Liver (tissue), 9 donors: Measurements from ENCODE around the gene TESPA1. TPM values are rescaled to one million over a fixed set of nuclear protein-coding genes. Genes with fewer than 3 reads are reported as not detected.

ENCODE experiments used
- DNase-seq: peaks from one replicate; pipeline ENCODE4 v3.0.0-alpha.2; 2017; ENCODE audit warnings: low spot score
- H3K27ac ChIP-seq, 2 donors: one replicate each; pipeline ENCODE4 v1.7.0; 2013; ENCODE audit warnings: inconsistent platforms in 2 of 2, low read length in 2 of 2, control low read depth in 1 of 2, low read depth in 1 of 2, mild to moderate bottlenecking in 1 of 2
- H3K27me3 ChIP-seq, 4 donors: one replicate each; pipeline versions ENCODE4 v1.6.1 to v1.7.0; 2013; ENCODE audit warnings: low read length in 3 of 4, inconsistent platforms in 1 of 4, mild to moderate bottlenecking in 1 of 4, moderate library complexity in 1 of 4; ENCODE audit not compliant: control insufficient read depth in 4 of 4, insufficient read depth in 4 of 4
- H3K36me3 ChIP-seq, 4 donors: one replicate each; pipeline versions ENCODE4 v1.6.1 to v1.7.0; 2013; ENCODE audit warnings: low read length in 3 of 4, mild to moderate bottlenecking in 3 of 4, low read depth in 1 of 4, moderate library complexity in 1 of 4; ENCODE audit not compliant: control insufficient read depth in 4 of 4, insufficient read depth in 3 of 4
- H3K4me1 ChIP-seq, 4 donors: one replicate each; pipeline versions ENCODE4 v1.6.1 to v1.7.0; 2013; ENCODE audit warnings: low read length in 3 of 4, mild to moderate bottlenecking in 3 of 4, moderate library complexity in 1 of 4; ENCODE audit not compliant: control insufficient read depth in 4 of 4, insufficient read depth in 4 of 4
- H3K4me3 ChIP-seq, 3 donors: one replicate each; pipeline versions ENCODE4 v1.6.1 to v1.7.0; 2013; ENCODE audit warnings: low read length in 3 of 3, control low read depth in 1 of 3, low read depth in 1 of 3, mild to moderate bottlenecking in 1 of 3
- H3K9ac ChIP-seq, 2 donors: one replicate each; pipeline ENCODE4 v1.7.0; 2013; ENCODE audit warnings: low read length in 2 of 2, mild to moderate bottlenecking in 2 of 2, moderate library complexity in 2 of 2, control low read depth in 1 of 2, low read depth in 1 of 2
- H3K9me3 ChIP-seq, 4 donors: one replicate each; pipeline versions ENCODE4 v1.6.1 to v1.7.0; 2013; ENCODE audit warnings: low read length in 3 of 4; ENCODE audit not compliant: control insufficient read depth in 4 of 4
- ATF3 ChIP-seq: IDR thresholded peaks from 2 replicates; pipeline ENCODE4 v1.6.1; 2016; ENCODE audit warnings: antibody characterized with exemption
- CTCF ChIP-seq: fragments of 150-350 bp; IDR thresholded peaks from 2 replicates; pipeline ENCODE4 v1.5.1; 2017; ENCODE audit warnings: improper control_type of control experiment, low read depth, low read length; ENCODE audit not compliant: missing input control
- EGR1 ChIP-seq, 2 donors: IDR thresholded peaks; 2 replicates each; pipeline ENCODE4 v1.6.1; 2016 to 2018; ENCODE audit warnings: antibody characterized with exemption in 2 of 2, low read depth in 2 of 2
- FOXA1 ChIP-seq: IDR thresholded peaks from 2 replicates; pipeline ENCODE4 v1.6.1; 2016; ENCODE audit warnings: antibody characterized with exemption
- FOXA2 ChIP-seq: IDR thresholded peaks from 2 replicates; pipeline ENCODE4 v1.6.1; 2016; ENCODE audit warnings: antibody characterized with exemption
- GABPA ChIP-seq, 2 donors: IDR thresholded peaks in 1 of 2; conservative IDR thresholded peaks in 1 of 2; 2 replicates each; pipeline ENCODE4 v1.6.1; 2016; ENCODE audit warnings: antibody characterized with exemption in 2 of 2, mild to moderate bottlenecking in 1 of 2, moderate library complexity in 1 of 2
- HNF4A ChIP-seq, 2 donors: conservative IDR thresholded peaks; 2 replicates each; pipeline ENCODE4 v1.6.1; 2016; ENCODE audit warnings: antibody characterized with exemption in 2 of 2, mild to moderate bottlenecking in 2 of 2
- HNF4G ChIP-seq: IDR thresholded peaks from 2 replicates; pipeline ENCODE4 v1.6.1; 2016; ENCODE audit warnings: antibody characterized with exemption
- JUND ChIP-seq, 2 donors: IDR thresholded peaks; 2 replicates each; pipeline ENCODE4 v1.6.1; 2016; ENCODE audit warnings: antibody characterized with exemption in 2 of 2
- MAX ChIP-seq: IDR thresholded peaks from 2 replicates; pipeline ENCODE4 v1.6.1; 2016; ENCODE audit warnings: antibody characterized with exemption
- NR2F2 ChIP-seq: IDR thresholded peaks from 2 replicates; pipeline ENCODE4 v1.6.1; 2016; ENCODE audit warnings: antibody characterized with exemption
- RAD21 ChIP-seq, 2 donors: IDR thresholded peaks; 2 replicates each; pipeline ENCODE4 v1.6.1; 2016; ENCODE audit warnings: antibody characterized with exemption in 2 of 2, mild to moderate bottlenecking in 2 of 2
- REST ChIP-seq: IDR thresholded peaks from 2 replicates; pipeline ENCODE4 v1.6.1; 2016; ENCODE audit warnings: antibody characterized with exemption, mild to moderate bottlenecking
- RXRA ChIP-seq, 2 donors: IDR thresholded peaks; 2 replicates each; pipeline ENCODE4 v1.6.1; 2017 to 2018; ENCODE audit warnings: antibody characterized with exemption in 2 of 2, mild to moderate bottlenecking in 1 of 2
- SP1 ChIP-seq: IDR thresholded peaks from 2 replicates; pipeline ENCODE4 v1.6.1; 2018; ENCODE audit warnings: antibody characterized with exemption, mild to moderate bottlenecking
- TAF1 ChIP-seq: conservative IDR thresholded peaks from 2 replicates; pipeline ENCODE4 v1.6.1; 2016; ENCODE audit warnings: antibody characterized with exemption, mild to moderate bottlenecking
- YY1 ChIP-seq: IDR thresholded peaks from 2 replicates; pipeline ENCODE4 v1.6.1; 2016; ENCODE audit warnings: antibody characterized with exemption, mild to moderate bottlenecking
- ZBTB33 ChIP-seq: IDR thresholded peaks from 2 replicates; pipeline ENCODE4 v1.6.1; 2016; ENCODE audit warnings: antibody characterized with exemption
- WGBS: extraction: QIAGEN DNeasy Blood & Tissue Kit; methylation state at CpG from one replicate; pipeline ENCODE4 v1.1.7; 2013; 5-methylcytosine and 5-hydroxymethylcytosine counted together
- polyA plus RNA-seq, 2 donors: library from polyadenylated mRNA; stranded (reverse) in 1 of 2; unstranded in 1 of 2; fragments of 200-250 nt in 1 of 2; fragments of >200 nt in 1 of 2; fragmentation: Nextera tagmentation in 1 of 2; extraction: Ambion mirVana in 1 of 2; gene quantifications; one replicate each; pipeline versions ENCODE4 v1.2.1 to v1.2.3, GENCODE V29; 2013 to 2015
- total RNA-seq, 2 donors: library from RNA; depleted of rRNA; stranded (reverse); fragments of >200 nt; gene quantifications; one replicate each; pipeline ENCODE4 v1.2.3, GENCODE V29; 2014
- donor health status: healthy.
- donor health status: healthy.
- donor health status: healthy.
- donor health status: healthy.
- donor health status: healthy.

TESPA1 gene
- total and polyA plus RNA-seq, 4 donors = 0.10 to 3.2 (median 0.42) TPM

GRCh38 chr12:54934419-54934818 is 50.1 kb downstream of the TESPA1 start (continued):
- TF ChIP-seq ZBTB33 = no peak
- no peak for TF ChIP-seq TAF1

- Histone ChIP-seq H3K36me3 (no peaks in the 10 kb centered on the region), H3K27me3 (no peaks in the 10 kb centered on the region), H3K27ac (no peak overlapping the region), H3K4me1 (no peaks in the 10 kb centered on the region), H3K4me3 (no peak overlapping the region), H3K9me3 (peaks cover 0 to 5% (median 0%) of the 10 kb centered on the region in 4 donors), H3K9ac (no peak overlapping the region)
- no peak for DNase-seq
- TF ChIP-seq RAD21 (IDR thresholded peaks at IDR 0.05) (no peak), FOXA2 (no peak)
- 78% methylated on average over 1 of the region's 1 CpG for WGBS
Observed at GRCh38 chr12:54933376-54933775, 51.2 kb downstream of the TESPA1 start.

- Histone ChIP-seq H3K9me3 (peaks cover 0 to 5% (median 0%) of the 10 kb centered on the region in 4 donors), H3K9ac (no peak overlapping the region), H3K36me3 (no peaks in the 10 kb centered on the region), H3K27ac (no peak overlapping the region), H3K27me3 (no peaks in the 10 kb centered on the region), H3K4me1 (no peaks in the 10 kb centered on the region), H3K4me3 (no peak overlapping the region)
- WGBS = 58% methylated on average over 2 of the region's 2 CpGs
- TF ChIP-seq MAX = no peak
- TF ChIP-seq FOXA2 = no peak
- TF ChIP-seq RAD21 (IDR thresholded peaks at IDR 0.05) = no peak
- no peak for TF ChIP-seq NR2F2
- no peak for TF ChIP-seq SP1
- TF ChIP-seq REST = no peak
- no peak for TF ChIP-seq ATF3
- TF ChIP-seq HNF4A (conservative IDR thresholded peaks at IDR 0.05) = no peak
- no peak for TF ChIP-seq CTCF
- TF ChIP-seq FOXA1 = no peak
- no peak for TF ChIP-seq TAF1
- no peak for TF ChIP-seq RXRA (IDR thresholded peaks at IDR 0.05)
- TF ChIP-seq JUND (IDR thresholded peaks at IDR 0.05) = no peak
- no peak for TF ChIP-seq YY1
- no peak for TF ChIP-seq HNF4G
- no peak for TF ChIP-seq EGR1 (IDR thresholded peaks at IDR 0.05; ENCODE audit: low read depth in 2 of 2)
- no peak for TF ChIP-seq GABPA (IDR thresholded peaks at IDR 0.05 in 1 of 2, conservative IDR thresholded peaks at IDR 0.05 in 1 of 2)
- DNase-seq = no peak
Observed at GRCh38 chr12:54932691-54933090, 51.9 kb downstream of the TESPA1 start.
